ENCODE results near the gene LRRC51. TPM values are rescaled to one million over a fixed set of nuclear protein-coding genes. Genes with fewer than 3 reads are reported as not detected.

LRRC51 gene
- total RNA-seq, 3 donors from 2014 or later, result 3.3 to 7.7 (median 7.3) TPM

GRCh38 chr11:72081821-72082453 lies 1.3 kb downstream of the LRRC51 start:
- Mint-ChIP-seq H3K36me3 (ENCODE audit: insufficient read depth) (peaks cover 4% of the 10 kb centered on the region), H3K9me3 (no peaks in the 10 kb centered on the region), H3K4me1 (ENCODE audit: low read depth) (peaks cover 34% of the 10 kb centered on the region)

GRCh38 chr11:72083414-72083813 lies 2.8 kb downstream of the LRRC51 start:
- ATAC-seq (no peak), DNase-seq (no peak)
- H3K27me3 Mint-ChIP-seq (ENCODE audit: low read depth), result no peaks in the 10 kb centered on the region
- no peaks in the 10 kb centered on the region for H3K9me3 Mint-ChIP-seq
- H3K36me3 Mint-ChIP-seq (ENCODE audit: insufficient read depth), result peaks cover 4% of the 10 kb centered on the region
- H3K4me1 Mint-ChIP-seq (ENCODE audit: low read depth), result peaks cover 28% of the 10 kb centered on the region
- H3K4me3 Mint-ChIP-seq, result no peak overlapping the region

More at GRCh38 chr11:72081821-72082453, 1.3 kb downstream of the LRRC51 start:
- no peak for ATAC-seq
- Mint-ChIP-seq H3K27me3 (ENCODE audit: low read depth) (no peaks in the 10 kb centered on the region), H3K4me3 (peak overlapping the region; percentile 92)
- no peak for DNase-seq

DNA sequence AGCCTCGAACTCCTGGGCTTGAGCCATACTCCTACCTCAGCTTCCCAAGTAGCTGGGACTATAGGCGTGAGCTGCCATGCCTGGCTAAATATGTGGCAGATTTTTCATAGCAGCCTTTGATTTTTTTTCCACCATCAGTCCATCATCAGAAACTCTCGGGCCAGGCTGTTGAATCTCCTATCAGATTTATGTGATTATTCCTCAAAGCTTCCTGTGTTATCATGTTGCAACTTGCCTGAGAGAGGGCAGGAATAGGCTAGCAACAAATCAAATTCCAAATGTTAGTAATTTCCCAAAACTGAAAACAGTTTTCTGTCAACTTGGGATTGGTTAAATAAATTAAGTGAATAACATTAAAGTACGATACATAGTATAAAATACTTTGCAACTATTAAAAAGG lies 3.4 kb downstream of the LRRC51 start:
- Mint-ChIP-seq H3K36me3 (ENCODE audit: insufficient read depth) (peaks cover 4% of the 10 kb centered on the region), H3K4me3 (no peak overlapping the region), H3K9me3 (no peaks in the 10 kb centered on the region), H3K4me1 (ENCODE audit: low read depth) (peaks cover 23% of the 10 kb centered on the region), H3K27me3 (ENCODE audit: low read depth) (no peaks in the 10 kb centered on the region)
- DNase-seq, result no peak
- no peak for ATAC-seq

- H3K27me3 Mint-ChIP-seq (ENCODE audit: low read depth), result no peaks in the 10 kb centered on the region
- ATAC-seq (no peak), DNase-seq (no peak)
- H3K4me1 Mint-ChIP-seq (ENCODE audit: low read depth), result peaks cover 19% of the 10 kb centered on the region
- H3K36me3 Mint-ChIP-seq (ENCODE audit: insufficient read depth), result peaks cover 4% of the 10 kb centered on the region
- H3K4me3 Mint-ChIP-seq, result no peak overlapping the region
- H3K9me3 Mint-ChIP-seq, result no peaks in the 10 kb centered on the region
Observed at GRCh38 chr11:72084965-72085364, 4.3 kb downstream of the LRRC51 start.

GRCh38 chr11:72085621-72086351 lies 5.1 kb downstream of the LRRC51 start:
- no peaks in the 10 kb centered on the region for H3K9me3 Mint-ChIP-seq
- DNase-seq (no peak), ATAC-seq (no peak)
- no peak overlapping the region for H3K4me3 Mint-ChIP-seq
- H3K36me3 Mint-ChIP-seq (ENCODE audit: insufficient read depth), result peaks cover 4% of the 10 kb centered on the region
- peaks cover 16% of the 10 kb centered on the region for H3K4me1 Mint-ChIP-seq (ENCODE audit: low read depth)
- no peaks in the 10 kb centered on the region for H3K27me3 Mint-ChIP-seq (ENCODE audit: low read depth)

DNA sequence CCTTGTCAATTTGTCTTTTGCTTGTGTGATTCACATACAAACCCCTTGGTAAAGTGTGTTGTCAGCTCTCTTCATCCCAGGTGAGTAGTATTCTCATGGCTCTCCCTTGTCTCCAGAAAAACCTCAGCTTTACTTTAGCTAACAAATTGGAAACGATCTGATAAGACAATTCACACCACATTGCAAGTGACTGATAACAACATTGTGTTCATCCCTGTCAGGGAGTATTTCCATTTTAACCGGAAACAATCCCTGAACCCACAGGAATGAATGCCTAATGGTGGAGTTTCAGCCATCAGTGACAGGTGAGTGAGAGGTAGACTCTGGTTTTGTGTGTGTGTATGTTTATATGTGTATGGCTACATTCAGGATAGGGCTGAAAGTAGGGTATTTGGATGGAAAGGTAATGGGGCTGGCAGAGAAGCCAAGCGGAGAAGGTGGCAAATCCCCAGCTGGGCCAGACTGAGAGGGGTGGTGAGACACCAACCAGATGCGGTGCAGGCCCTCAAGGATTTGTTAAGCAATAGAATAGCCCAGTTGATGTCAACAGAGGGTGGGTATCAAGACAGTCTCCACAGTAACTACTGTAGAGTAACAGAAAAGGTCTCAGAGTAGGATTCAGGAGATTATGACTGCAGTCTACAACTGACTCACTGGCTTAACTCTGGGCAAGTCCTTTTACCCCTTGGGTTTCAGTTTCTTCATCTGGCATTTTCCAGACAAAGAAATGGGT lies 7.6 kb downstream of the LRRC51 start:
- Mint-ChIP-seq H3K9me3 (no peaks in the 10 kb centered on the region), H3K4me1 (ENCODE audit: low read depth) (peaks cover 13% of the 10 kb centered on the region), H3K27me3 (ENCODE audit: low read depth) (no peaks in the 10 kb centered on the region), H3K4me3 (no peak overlapping the region), H3K36me3 (ENCODE audit: insufficient read depth) (peaks cover 4% of the 10 kb centered on the region)
- DNase-seq, result no peak
- ATAC-seq, result peak in 1 of 2 donors; percentile 33

DNA sequence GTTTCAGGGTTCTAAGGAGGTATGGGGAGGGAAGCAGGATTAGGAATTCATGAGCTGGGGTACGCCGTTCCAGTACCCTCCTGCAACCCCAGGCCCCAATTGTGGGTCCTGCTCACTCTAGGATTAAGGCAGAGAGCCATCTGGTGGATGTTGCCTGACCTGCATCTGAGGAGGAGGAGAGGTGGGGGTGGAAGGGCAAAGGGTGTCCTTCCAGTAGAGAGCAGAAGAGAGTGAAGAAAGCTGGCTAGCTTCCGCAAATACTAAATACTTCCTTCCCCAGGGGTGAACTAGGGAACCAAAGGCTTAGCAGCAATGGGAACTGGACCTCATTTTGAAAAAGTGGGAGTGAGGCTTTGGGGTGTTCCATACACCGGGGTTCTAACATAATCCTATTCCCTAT lies 10.6 kb downstream of the LRRC51 start:
- no peak overlapping the region for H3K4me3 Mint-ChIP-seq
- H3K4me1 Mint-ChIP-seq (ENCODE audit: low read depth), result peaks cover 13% of the 10 kb centered on the region
- DNase-seq (peak; percentile 68), ATAC-seq (peak; percentile 92 to 93)
- H3K36me3 Mint-ChIP-seq (ENCODE audit: insufficient read depth), result no peaks in the 10 kb centered on the region
- H3K27me3 Mint-ChIP-seq (ENCODE audit: low read depth), result no peaks in the 10 kb centered on the region
- no peaks in the 10 kb centered on the region for H3K9me3 Mint-ChIP-seq

DNA sequence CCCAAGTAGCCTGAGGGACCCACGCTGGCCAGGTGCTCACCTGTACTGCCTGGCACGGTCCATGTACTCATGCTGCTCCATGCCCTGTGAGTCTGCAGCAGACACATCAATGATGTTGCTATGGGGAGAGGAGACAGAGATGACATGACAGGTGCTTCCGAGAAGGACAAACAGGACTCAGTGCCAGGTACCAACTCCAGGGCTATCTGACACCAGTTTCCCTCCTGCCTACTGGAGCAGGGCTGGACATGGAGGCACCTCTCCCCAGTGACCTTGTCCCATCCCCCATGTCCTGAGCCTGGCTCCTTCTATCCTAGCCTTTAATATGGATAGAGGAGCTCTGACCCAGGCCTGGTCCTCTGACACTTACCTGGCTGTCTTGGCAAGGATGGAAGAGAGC lies 18.1 kb downstream of the LRRC51 start:
- peaks cover 28% of the 10 kb centered on the region for H3K4me1 Mint-ChIP-seq (ENCODE audit: low read depth)
- DNase-seq (no peak), ATAC-seq (no peak)
- H3K9me3 Mint-ChIP-seq, result no peaks in the 10 kb centered on the region
- H3K4me3 Mint-ChIP-seq, result no peak overlapping the region
- H3K27me3 Mint-ChIP-seq (ENCODE audit: low read depth), result no peaks in the 10 kb centered on the region
- peaks cover 11% of the 10 kb centered on the region for H3K36me3 Mint-ChIP-seq (ENCODE audit: insufficient read depth)

DNA sequence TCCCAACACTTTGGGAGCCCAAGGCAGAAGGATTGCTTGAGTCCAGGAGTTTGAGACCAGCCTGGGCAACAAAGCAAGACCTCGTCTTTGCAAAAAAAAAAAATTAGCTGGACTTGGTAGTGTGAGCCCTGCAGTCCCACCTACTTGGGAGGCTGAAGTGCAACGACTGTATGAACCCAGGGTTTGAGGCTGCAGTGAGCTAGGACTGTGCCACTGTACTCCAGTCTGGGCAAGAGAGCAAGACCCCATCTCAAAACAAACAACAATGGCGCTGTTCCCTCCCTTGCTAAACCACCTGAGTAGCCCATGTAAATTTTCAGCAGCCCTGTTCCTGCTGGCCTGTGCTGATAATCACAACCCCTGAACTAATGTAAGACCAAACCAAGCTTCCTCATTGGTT lies 19.4 kb downstream of the LRRC51 start:
- peaks cover 11% of the 10 kb centered on the region for H3K36me3 Mint-ChIP-seq (ENCODE audit: insufficient read depth)

GRCh38 chr11:72100462-72100861 lies 19.8 kb downstream of the LRRC51 start:
- DNase-seq (no peak), ATAC-seq (no peak)
- Mint-ChIP-seq H3K4me1 (ENCODE audit: low read depth) (peaks cover 39% of the 10 kb centered on the region), H3K4me3 (no peak overlapping the region), H3K36me3 (ENCODE audit: insufficient read depth) (peaks cover 13% of the 10 kb centered on the region), H3K27me3 (ENCODE audit: low read depth) (no peaks in the 10 kb centered on the region), H3K9me3 (no peaks in the 10 kb centered on the region)

More for the DNA sequence above, 19.4 kb downstream of the LRRC51 start:
- Mint-ChIP-seq H3K27me3 (ENCODE audit: low read depth) (no peaks in the 10 kb centered on the region), H3K4me3 (no peak overlapping the region), H3K4me1 (ENCODE audit: low read depth) (peaks cover 37% of the 10 kb centered on the region), H3K9me3 (no peaks in the 10 kb centered on the region)
- no peak for DNase-seq
- ATAC-seq, result no peak

GRCh38 chr11:72102162-72102561 lies 21.5 kb downstream of the LRRC51 start:
- H3K27me3 Mint-ChIP-seq (ENCODE audit: low read depth), result no peaks in the 10 kb centered on the region
- DNase-seq, result no peak
- ATAC-seq, result no peak
- peaks cover 9% of the 10 kb centered on the region for H3K36me3 Mint-ChIP-seq (ENCODE audit: insufficient read depth)
- H3K4me1 Mint-ChIP-seq (ENCODE audit: low read depth), result peaks cover 40% of the 10 kb centered on the region
- H3K4me3 Mint-ChIP-seq, result peak overlapping the region; percentile 90
- H3K9me3 Mint-ChIP-seq, result no peaks in the 10 kb centered on the region

DNA sequence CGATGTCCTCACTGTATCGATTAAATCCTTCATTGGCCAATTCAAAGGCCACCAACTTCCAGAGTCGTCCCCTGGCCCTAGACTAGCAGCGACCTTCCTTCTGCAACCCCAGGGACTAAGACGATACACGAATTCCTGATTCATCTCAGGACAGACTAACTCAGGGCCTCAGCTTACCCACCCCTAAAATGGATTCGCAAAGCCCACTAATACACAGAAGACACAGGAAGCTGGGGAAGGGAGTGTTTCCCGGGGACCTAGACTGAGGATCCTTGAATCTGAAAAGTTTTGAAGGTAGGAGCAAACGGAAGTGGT lies 21.9 kb downstream of the LRRC51 start:
- H3K4me1 Mint-ChIP-seq (ENCODE audit: low read depth), result peaks cover 43% of the 10 kb centered on the region
- peak overlapping the region; percentile 90 for H3K4me3 Mint-ChIP-seq
- ATAC-seq (peak; percentile 8 to 11), DNase-seq (no peak)
- H3K27me3 Mint-ChIP-seq (ENCODE audit: low read depth), result no peaks in the 10 kb centered on the region
- H3K36me3 Mint-ChIP-seq (ENCODE audit: insufficient read depth), result peaks cover 12% of the 10 kb centered on the region
- H3K9me3 Mint-ChIP-seq, result no peaks in the 10 kb centered on the region

DNA sequence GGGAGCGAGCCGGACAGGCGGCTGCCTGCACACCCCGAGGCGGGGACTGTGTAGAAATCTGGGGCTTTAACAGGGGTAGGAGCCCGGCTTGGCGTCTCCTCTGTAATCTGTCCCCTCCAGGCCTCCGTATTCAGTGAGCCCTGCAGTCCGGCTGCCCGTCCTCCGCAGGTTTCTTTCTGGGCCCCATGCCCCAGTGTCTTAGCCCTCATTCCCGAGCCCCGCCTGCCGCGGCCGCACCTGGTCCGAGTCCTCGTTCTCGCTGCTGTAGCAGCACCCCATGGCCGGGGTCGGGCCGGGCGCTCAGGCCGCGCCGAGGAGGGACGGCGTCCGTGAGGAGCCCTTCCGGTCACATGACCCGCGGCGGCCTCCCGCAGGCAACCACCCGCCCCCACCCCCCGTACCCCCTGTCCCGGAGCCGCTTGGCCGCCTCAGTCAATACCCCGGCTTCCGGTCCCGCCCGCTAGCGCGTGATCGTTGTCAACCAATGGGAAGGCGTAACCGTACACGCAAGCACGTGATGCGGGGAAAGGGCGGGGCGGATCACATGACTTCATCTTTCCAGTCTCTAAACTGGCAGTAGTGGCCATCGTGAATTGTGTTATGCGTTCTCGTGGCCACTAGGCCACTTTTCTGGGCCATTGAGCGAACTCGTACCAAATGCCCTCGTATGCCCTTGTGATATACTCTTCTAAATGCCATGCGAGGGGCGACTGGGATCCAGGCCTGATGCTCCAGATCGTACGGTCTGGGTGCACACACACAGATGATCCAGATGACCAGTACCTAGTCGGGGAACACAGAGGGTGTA lies 22.5 kb downstream of the LRRC51 start, which contains the start of gene LAMTOR1:
TSS of gene LAMTOR1 (minus strand) at position 352 of the 808 bp plus-strand sequence. CDS start at position 279, 73 bp downstream.
- peak within 1 kb of the TSS; percentile 90 for H3K4me3 Mint-ChIP-seq
- ATAC-seq (peak; percentile 98), DNase-seq (peak; percentile 95)
- peaks cover 14% of the 10 kb centered on the region for H3K36me3 Mint-ChIP-seq (ENCODE audit: insufficient read depth)
- H3K4me1 Mint-ChIP-seq (ENCODE audit: low read depth), result peaks cover 43% of the 10 kb centered on the region
- no peaks in the 10 kb centered on the region for H3K9me3 Mint-ChIP-seq
- H3K27me3 Mint-ChIP-seq (ENCODE audit: low read depth), result no peaks in the 10 kb centered on the region

DNA sequence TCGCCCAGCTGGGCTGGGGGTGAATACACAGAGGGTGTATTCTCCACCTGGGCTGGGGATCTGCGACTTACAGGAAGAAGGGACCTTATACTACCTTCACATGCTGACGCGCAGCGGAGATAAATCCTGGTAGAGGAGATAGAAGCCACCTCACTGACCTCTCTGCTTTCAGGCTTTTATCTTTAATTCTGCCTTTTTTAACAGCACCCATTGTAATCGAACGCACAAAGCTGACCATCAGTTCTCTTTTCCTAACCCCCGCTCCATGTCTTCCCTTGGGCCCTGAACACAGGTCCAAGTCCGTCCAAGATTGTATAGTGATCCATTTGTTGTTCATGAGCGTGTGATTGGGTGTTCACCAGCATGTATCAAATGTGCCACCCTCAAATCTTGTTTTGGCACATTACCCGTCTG lies 23.1 kb downstream of the LRRC51 start:
- peaks cover 43% of the 10 kb centered on the region for H3K4me1 Mint-ChIP-seq (ENCODE audit: low read depth)
- no peaks in the 10 kb centered on the region for H3K9me3 Mint-ChIP-seq
- no peak for ATAC-seq

More for the DNA sequence above, 23.1 kb downstream of the LRRC51 start:
- no peak for DNase-seq
- Mint-ChIP-seq H3K4me3 (peak overlapping the region; percentile 90), H3K27me3 (ENCODE audit: low read depth) (no peaks in the 10 kb centered on the region), H3K36me3 (ENCODE audit: insufficient read depth) (peaks cover 12% of the 10 kb centered on the region)
